Medulla oblongata (tissue), 1 donor: Measurements from ENCODE around the gene PPP1CA.

ENCODE experiments used
- DNase-seq: peaks from one replicate; pipeline ENCODE4 v3.0.0-alpha.2; 2015; ENCODE audit errors: extremely low spot score

PPP1CA gene

DNA sequence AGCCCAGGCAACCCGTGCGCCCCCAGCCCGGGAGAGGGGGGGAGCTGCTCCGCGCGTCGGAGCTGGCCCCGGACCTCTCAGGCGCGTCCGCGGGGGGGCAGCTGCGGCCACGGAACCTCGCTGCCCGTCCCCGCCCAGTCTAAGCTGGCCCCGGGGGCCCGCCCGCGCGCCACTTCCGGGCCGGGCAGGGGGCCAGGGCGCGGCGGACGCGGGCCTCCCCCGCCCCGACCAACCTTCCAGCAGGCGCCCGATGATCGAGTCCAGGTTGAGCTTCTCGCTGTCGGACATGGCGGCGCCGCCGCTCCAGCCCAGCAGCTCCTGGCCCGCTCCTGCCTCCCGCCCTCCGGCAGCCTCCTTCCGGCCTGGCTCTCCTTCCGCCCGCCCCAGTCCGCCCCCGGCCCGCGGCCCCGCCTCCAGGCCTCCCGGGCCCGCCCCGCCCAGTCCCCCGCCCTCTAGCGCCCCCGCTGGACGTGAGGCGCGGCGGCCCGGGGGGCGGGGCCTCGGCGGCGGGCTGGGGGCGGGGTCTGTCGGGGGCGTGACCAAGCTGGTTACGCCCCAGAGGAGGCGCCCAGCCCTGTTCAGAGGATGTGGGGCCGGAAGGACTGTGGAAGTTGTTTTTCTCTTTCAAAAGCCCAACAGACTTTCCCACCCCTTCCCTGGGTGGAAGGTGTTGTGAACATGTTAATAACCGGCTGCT is at the start of gene PPP1CA:
Gene PPP1CA, minus strand, starts transcription at position 364 of the 697 bp plus-strand sequence. Its CDS starts 76 bp downstream, at position 288.
- peak; percentile 92 for DNase-seq

DNA sequence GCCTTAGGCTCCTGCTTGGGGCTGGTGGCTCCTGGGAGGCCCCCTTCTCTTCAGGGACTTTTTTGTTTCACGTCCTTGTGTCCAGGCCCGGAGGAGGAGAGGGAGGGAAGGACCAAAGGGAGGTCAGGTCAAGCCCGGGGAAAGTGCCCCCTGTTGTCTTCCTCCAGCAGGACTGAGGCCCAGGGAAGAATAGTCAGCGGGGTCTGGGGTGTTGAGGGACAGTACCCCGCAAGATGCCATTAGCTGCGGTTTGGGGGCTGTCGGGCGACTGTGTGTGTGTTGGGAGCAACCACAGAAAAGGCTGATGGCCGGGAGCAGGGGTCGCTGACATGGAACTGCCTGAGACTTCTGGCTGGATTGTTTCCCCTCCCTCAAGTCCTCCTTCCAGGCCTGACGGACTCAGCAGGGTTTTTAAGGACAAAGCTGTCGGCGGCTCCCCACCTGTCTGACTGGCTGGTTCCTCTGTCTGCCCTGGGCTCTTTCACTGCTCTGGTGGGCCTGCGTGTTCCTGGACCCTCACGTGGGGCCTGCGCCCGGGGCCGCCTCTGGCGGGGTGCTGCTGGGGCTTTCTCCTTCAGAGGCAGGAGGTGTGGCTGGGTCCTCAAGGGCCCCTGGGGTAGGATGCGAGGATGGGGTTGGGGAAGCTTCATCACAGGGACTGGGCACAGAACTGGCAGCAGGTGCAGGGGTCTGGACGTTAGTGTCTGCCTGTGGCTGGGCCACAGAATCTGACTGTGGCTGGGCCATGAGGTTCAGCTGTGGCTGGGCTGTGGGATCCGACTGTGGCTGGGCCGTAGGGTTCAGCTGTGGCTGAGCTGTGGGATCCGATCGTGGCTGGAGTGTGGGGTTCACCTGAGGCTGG is 49.4 kb upstream of the PPP1CA start:
- DNase-seq: no peak

DNA sequence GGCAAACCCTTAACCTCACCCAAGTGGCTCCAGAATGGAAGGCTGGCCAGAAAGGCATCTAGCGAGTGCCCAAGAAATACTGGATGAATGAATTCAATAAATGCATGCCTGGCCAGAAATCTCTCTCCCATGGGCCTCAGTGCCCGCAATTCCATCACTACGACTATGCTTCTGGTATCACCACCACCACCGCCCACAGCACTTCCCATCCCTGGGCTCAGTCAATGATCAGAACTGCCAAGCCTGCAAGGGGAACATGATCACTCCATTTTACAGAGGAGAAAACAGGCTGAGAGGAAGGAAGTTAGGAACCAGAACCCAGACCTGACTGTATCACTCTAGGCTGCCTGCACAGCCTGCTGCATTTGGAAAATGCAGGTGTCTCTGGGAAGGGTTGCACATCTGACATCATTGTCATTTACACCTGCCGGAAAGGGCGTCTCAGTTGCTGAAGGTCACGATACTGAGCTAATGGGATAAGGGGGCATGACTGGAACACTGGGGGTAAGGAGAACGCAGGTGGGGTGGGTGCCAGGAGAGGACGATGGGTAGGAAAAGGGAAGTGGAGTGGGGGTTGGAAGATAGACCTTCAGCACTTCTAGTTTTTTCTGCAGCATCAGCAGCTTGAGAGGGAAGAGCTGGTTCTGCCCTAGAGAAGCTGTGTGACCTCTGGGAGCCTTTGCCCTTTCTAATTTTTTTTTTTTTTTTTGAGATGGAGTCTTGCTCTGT is 47.6 kb upstream of the PPP1CA start:
- peak; percentile 58 for DNase-seq

DNA sequence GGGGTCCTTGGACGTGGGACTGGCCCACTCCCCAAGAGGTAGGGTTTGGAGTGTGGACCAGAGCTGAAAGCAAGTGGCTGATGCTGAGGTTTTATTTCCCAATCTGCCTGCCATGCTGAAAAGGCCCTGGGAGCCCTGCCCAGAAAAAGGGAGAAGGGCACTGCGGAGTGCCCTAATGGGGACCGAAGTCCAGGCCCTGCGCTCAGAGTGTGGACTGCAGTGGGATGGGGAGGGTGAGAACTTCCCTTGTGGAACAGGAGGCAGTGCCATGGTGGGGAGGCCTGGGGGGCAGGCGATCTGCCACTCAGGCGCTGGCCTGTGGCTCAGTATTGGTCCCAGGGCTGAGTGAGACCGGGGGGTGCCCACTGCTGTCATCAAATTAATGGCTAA is 46.6 kb upstream of the PPP1CA start:
- DNase-seq: no peak

DNA sequence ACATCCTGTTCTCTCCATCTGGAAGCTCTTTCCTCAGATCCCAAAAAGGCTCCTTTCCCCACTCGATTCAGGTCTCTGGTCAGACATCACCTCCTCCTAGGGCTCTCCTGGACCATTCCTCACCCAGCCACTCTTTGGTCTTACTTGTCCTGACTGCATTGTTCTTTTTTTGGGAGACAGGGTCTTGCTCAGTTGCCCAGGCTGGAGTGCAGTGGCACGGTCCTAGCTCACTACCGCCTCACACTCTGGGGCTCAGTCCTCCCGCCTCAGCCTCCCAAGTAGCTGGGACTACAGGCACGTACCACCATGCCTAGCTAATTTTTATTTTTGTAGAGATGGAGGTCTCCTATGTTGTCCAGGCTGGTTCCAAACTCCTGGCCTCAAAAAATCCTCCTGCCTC is 43.9 kb upstream of the PPP1CA start:
- DNase-seq: no peak

DNA sequence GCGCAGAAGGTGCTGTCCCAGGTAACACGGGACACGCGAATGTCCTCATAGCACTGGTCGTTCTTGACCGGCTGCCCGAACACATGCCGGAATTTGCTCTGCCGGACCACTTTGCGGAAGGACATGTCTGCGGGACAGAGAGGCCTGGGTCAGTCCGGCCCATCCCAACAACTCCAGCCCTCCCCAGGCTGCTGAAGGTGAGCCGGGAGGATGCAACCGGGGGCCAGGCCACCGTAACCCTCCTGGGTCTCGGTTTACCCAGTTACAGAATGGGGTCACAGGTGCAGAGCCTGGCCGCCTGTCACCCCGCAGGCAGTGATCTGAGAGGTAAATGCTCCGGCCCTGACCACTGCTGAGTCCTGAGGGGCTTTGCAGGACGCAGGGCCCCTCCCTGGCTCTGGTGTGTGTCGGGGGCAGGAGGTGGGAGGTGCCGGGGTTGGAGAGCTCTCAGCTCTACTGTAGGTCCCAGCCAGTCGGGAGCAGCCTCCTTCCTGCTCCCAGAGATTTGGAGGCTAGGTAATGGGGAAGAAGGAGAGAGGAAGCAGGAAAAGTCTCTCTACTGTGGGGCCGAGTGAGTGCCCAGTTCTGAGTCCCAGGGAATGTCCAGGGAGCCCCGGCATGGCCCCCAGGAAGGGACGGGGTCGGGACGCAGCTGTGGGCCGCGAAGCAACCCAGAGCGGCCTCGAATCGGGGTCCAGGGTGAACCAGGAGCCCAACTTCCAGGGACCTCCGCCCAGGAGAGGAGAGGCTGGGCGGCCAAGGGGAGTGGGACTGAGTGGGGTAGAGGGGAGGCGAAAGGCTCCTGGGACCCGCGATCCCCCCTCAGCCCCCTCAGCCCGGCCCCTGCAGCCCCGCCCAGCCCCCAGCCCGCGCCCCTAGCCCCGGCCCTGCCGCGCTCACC is 41.1 kb upstream of the PPP1CA start:
- DNase-seq: no peak

DNA sequence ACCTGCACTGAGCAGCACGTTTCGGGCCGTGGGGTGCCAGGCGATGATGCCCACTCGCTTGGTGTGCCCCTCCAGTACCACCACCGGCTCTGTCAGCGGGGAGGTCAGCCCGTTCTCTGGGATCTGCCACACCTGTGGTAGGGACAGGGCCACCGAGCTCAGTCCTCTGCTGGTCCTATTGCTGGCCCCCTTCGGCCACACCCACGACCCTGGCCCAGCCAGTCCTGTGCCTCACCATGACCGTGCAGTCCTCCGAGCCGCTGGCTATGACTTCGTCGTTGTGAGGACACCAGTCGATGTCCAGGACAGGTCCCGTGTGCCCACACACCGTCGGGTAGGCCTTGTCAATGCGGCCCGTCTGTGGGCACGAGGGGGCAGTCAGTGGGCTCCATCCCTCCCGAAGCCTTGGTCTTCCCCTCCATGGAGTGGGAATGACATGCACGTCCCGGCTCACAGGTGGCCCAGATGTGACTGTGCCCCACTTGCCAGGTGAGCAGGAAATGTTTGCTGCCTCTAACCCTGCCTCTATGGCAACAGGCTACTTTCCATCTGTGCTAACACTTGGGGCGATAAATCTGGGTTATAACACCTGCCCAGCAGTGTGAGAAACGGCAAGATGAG is 40.2 kb upstream of the PPP1CA start:
- DNase-seq: no peak

DNA sequence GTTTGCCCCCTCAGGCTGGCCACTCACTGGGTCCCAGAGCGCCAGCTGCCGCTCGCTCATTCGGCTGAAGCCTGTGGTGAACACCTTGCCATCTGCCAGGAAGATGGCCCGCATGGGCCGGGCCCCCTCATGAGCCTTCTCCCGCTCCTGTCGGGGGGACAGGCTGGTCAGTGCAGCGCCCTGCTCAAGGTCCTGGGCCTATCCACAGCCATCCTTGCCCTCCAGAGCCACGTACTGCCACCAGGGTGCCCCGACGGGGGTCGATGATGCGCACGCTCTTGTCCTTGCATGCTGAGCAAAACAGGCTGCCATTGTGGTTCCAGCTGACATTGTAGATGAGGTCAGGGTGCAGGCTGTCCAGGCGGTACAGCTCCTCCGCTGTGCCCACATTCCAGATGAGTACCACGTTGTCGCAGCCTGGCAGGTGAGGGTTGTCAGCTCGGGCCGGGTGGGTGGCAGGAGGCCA is 39.5 kb upstream of the PPP1CA start:
- no peak for DNase-seq

DNA sequence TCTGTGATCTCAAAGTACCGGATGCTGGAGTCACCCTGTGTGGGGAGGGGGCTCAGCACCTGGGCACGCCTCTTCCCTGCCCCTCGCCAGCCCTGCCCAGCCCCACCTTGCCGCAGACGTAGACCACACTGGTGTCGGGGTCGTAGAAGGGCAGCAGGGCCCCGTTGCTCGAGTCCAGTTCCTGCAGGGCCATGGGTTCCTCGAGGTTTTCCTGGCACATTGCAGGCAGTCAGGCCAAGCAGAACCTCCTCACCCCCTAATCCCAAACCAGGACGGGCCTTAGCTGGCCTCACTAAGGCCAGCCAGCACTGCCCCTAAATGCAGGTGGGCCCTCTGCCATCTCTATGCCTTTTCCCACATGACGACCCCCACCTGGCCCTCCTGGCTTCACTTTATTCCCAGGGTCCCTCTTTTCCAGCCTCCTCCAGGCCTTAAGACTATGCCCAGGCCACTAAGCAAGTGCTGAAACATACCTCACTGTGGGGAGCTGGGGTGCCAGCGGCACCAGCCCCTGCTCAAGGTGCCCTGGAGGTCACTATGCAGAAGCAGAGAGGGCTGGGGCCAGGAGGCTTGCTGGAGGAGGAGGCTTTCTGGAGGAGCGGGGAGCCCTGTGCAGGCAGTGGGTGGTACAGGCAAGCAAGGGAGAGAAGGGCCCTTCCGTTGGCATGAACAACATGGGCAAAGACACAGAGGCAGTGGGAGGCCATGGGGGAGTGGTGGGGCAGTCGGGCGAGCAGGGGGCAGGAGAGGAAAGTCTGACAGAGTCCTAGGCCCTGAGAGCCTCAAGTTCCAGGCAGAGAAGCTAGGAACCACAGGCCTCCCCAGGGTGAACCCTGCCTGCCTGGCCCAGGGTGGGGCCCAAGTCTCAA is 38.8 kb upstream of the PPP1CA start:
- no peak for DNase-seq

DNA sequence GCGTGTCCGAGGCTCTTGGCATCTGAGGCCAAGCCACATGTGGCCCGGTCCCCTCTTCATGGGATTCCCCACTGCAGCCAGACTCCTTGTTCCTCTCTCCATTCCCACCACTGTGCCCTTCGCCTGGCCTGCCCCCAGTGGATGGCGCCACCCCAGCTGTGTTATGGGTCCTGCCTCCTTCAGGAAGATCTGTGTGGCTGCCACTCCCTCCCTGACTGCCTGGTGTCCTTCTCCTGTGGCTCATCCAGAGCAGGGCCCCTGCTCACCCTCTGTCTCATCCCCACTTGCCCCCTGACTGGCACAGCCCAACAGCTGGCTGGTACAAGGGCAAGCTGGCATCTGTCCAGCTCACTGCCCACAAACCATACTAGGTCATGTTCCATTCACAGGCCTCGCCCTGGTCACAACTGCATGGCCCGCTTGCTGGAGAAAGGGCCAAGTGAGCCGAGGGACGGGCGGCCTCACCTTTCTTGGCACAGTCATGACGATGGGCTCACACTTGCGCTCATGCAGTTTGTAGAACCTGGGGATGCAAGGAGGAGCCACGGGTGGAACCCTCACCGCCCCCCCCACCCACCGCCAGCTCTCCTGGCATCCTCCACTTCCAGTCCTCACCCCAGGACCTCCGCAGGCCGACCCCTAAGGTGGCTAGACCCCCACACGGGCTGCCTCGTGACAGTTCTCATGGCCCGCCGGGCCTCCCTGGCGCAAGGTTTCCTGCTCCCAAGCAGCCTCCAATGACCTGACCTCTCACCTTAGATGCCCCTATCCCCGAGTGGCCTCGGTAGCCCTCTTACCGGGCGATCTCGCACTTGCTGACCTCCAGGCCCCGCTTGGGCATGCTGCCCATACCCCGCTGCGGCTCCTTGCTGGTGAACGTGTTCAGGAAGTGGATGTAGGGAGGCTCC is 37.9 kb upstream of the PPP1CA start:
- no peak for DNase-seq

DNA sequence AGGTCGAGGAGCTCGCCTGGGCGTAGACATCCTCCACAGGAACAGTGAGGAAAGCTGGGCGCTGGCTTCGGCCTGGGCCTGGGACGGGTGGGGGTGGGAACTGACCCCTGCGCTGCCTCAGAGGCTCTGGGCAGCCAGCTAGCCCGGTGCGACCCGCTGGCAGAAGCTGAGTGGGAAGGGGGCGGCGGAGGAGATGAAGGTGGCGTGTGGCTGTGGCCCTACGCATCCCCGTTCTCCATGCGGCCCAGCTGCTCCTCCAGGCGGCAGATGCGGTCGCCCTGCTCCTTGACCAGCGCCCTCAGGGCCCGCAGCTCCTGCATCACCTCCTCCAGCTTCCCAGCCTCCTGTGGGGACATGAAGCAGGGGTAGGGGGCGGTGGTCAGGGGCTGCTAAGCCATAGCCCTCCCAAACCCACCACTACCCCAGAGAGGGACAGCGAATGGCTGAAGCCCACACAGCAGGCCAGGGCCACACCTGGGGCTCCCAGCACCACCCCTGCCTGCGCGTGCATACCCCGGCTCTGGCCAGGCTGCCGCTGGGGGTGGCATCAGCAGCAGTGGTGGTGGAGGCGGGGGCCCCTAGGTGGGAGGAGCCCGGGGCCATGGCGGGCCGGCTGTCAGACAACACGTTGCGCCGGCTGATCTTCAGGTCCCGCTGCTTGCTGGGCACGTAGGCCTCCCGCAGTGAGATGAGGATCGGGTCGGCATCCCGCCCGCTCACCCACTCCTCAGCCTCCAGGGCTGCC is 36.7 kb upstream of the PPP1CA start:
- no peak for DNase-seq

DNA sequence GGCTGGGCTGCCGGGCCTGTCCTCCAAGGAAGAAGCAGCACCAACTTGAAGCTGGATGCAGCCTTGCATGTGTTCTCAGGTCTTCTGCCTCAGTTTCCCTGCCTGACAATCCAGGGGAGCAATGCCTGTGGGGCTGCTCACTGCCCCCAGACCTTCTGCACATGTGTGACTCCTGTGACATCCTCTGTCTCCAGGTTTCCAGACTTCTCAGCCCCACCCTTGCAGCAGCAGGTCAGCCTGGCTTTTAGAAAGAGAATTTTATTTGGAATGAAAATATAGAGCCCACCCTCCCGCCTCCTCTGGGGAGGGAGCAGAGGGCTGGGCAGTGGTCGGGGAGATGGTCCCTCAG is 36.1 kb upstream of the PPP1CA start:
- no peak for DNase-seq

DNA sequence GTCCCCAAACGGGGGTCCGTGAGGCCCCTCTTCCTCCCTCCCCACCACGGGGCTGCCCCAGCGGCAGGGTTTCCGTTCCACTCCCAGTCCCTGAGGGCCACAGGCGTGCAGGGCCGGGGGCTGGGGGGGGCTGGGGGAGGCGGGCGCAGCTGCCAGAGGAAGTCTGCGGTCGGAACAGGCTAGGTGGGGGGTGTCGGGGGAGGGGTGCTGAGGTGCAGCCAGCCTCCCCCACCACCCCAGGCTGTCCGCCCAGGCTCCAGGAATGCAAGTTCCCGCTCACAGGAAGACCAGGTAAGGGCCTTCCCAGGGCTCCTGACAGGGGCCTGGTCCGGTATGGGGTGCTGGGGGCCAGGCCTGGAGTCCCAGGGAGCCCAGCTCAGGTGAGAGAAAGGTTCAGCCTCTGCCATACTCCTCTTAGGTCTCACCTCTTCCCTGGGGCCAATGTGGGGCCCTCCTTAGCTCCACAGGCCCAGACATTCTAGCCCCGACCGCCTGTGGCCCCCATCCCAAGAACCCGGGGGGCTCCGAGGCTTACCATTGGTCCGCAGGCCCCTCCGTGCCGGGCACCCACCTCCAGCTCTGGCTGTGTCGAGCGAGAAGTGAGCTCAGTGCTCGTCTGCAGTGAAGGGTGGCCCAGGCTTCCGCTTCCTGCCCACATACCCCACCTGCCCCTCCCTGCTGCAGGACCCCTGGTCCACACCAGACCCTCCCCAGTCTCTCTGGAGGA is 35.6 kb upstream of the PPP1CA start, which contains the start of gene PTPRCAP:
Gene PTPRCAP, minus strand, starts transcription at position 601 of the 727 bp plus-strand sequence. Its CDS starts 63 bp downstream, at position 538.
- no peak for DNase-seq

DNA sequence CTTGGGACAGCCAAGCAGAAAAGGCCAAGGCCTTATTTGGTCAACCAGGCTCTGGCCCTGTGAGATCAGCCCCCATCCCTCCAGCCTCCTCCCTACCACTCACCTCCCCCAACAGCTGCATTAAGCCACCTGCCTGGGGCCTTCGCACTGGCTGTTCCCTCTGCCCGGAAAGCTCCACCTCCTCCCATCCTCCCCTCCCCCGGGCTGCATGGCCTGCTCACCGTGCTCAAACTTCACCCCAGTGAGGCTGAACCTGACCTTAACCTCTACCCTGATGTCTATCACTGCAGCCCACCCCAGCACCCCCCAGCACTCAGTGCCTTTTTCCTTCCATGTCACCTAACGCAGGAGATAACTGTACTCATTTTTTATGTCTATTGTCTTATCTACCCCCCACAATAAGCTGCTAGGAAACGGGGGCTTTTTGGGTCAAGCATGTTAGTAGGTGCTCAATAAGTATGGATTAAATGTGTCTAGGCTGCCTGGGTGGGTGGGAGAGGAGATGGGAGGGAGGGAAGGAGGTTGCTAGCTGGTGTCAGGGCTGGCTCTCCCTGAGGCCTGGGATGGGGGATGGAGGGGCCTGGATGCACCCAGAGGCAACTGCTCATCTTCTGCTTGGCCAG is 34.9 kb upstream of the PPP1CA start:
- DNase-seq: no peak

DNA sequence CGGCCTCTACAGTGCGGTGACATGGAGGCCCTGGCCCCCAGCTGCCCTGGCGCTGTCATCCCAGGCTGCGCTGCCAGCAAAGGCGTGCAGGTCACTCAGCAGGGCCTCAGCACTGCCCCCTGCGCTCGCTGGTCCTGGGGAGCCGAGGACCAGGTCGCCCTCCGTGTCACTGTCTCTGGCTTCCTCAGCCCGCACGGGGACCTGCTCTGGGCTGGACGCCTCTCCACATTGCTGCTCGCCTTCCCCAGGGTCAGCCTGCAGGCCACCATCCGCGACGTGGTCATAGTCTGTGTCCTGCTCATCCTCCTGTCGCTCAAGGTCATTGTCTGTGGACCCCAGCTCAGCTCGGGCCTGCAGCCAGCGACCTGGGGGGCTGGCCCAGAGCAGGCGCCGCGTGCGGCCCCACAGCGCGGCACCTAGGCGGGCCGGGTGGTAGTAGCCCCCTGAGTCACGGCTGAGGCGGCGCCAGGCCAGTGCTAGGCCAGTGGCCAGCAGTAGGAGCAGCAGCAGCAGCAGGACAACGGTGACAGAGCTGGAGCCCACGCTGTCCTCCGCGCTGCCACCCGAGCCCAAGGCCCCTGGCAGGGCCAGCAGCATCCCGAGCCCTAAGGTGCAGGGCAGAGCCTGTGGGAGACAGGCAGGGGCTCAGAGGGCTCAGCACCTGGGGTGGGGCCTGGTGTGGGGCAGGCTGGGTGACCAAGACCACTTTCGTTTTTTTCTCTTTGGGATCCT is 34.2 kb upstream of the PPP1CA start:
- no peak for DNase-seq

DNA sequence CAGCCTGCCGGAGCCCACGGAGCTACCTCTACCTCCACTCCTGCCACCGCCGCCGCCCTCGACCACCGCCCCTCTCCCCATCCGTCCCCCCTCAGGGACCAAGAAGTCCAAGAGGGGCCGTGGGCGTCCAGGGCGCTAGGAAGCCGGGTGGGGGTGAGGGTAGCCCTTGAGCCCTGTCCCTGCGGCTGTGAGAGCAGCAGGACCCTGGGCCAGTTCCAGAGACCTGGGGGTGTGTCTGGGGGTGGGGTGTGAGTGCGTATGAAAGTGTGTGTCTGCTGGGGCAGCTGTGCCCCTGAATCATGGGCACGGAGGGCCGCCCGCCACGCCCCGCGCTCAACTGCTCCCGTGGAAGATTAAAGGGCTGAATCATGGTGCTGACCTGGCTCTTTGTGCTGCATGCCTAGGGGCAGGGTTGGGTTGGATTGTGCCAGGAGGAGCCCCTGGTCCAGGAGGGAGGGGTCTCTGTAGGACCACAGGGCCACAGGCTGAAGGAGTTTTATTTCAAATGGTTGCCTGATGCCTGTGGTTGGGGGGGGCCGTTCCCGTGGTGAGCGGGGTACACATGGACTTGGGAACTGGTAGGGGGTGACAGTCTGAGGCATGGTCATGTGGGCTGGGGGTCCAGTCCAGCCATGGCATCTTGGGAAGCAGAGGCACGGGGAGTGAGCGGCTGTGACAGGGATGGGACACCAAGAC is 33.5 kb upstream of the PPP1CA start:
- DNase-seq: no peak
